Measurements from ENCODE around the gene COL28A1. TPM values are rescaled to one million over a fixed set of nuclear protein-coding genes. Genes with fewer than 3 reads are reported as not detected.
"Not testable (repeated sequence)": the region's sequence is repeated elsewhere in the genome, so short reads cannot be mapped to it uniquely, and the experiment has no call there.

The COL28A1 gene
- total and polyA plus RNA-seq, 12 donors: 0.35 to 8.1 (median 1.5) TPM

GRCh38 chr7:7474436-7474835 lies 61.2 kb downstream of the COL28A1 start:
- ATAC-seq: no peak
- no peak for DNase-seq
- H3K4me1 ChIP-seq: peaks cover 0 to 7% (median 0%) of the 10 kb centered on the region in 9 donors
- no peak overlapping the region for H3K4me3 ChIP-seq
- peaks cover 0 to 20% (median 0%) of the 10 kb centered on the region in 11 donors for H3K9me3 ChIP-seq
- no peak overlapping the region for H3K27ac ChIP-seq
- no peaks in the 10 kb centered on the region for H3K36me3 ChIP-seq
- no peaks in the 10 kb centered on the region for H3K27me3 ChIP-seq
- intact Hi-C loops (cut with DNase I): no loop called here
- no peak for TF ChIP-seq CTCF (IDR thresholded peaks at IDR 0.05)

- DNase-seq; H3K4me1 ChIP-seq; H3K27ac ChIP-seq; ATAC-seq; intact Hi-C loops (cut with DNase I); H3K4me3 ChIP-seq; H3K9me3 ChIP-seq; H3K27me3 ChIP-seq; H3K36me3 ChIP-seq: not testable (repeated sequence)
- WGBS, 2 donors: 94% methylated on average over 26 to 27 of the region's 39 CpGs
Observed at GRCh38 chr7:7464991-7465765, 70.5 kb downstream of the COL28A1 start.

GRCh38 chr7:7454000-7454399 lies 81.7 kb downstream of the COL28A1 start:
- Histone ChIP-seq H3K9me3 (peaks cover 0 to 24% (median 7%) of the 10 kb centered on the region in 11 donors), H3K4me1 (no peaks in the 10 kb centered on the region), H3K27ac (no peak overlapping the region), H3K36me3 (no peaks in the 10 kb centered on the region), H3K27me3 (no peaks in the 10 kb centered on the region), H3K4me3 (no peak overlapping the region)
- TF ChIP-seq CTCF (IDR thresholded peaks at IDR 0.05): no peak
- no peak for ATAC-seq
- no peak for DNase-seq
- intact Hi-C loops (cut with DNase I): no loop called here

- 88 to 89% methylated on average over 2 of the region's 2 CpGs for WGBS, 2 donors
- intact Hi-C loops (cut with DNase I): no loop called here
- ATAC-seq: no peak
Observed at GRCh38 chr7:7452652-7453051, 83.0 kb downstream of the COL28A1 start.

More at GRCh38 chr7:7452652-7453051, 83.0 kb downstream of the COL28A1 start:
- no peaks in the 10 kb centered on the region for H3K36me3 ChIP-seq
- no peaks in the 10 kb centered on the region for H3K27me3 ChIP-seq
- no peak overlapping the region for H3K4me3 ChIP-seq
- no peaks in the 10 kb centered on the region for H3K4me1 ChIP-seq
- H3K9me3 ChIP-seq: peaks cover 0 to 37% (median 13%) of the 10 kb centered on the region in 11 donors
- DNase-seq: no peak
- no peak for TF ChIP-seq CTCF (IDR thresholded peaks at IDR 0.05)
- H3K27ac ChIP-seq: no peak overlapping the region

Measured in heart right ventricle (tissue), 16 donors.